ENCODE results near the gene GM2A. TPM values are rescaled to one million over a fixed set of nuclear protein-coding genes. Genes with fewer than 3 reads are reported as not detected.

Gene GM2A
- total and polyA plus RNA-seq, 7 donors: 10.2 to 35.1 (median 30.3) TPM

DNA sequence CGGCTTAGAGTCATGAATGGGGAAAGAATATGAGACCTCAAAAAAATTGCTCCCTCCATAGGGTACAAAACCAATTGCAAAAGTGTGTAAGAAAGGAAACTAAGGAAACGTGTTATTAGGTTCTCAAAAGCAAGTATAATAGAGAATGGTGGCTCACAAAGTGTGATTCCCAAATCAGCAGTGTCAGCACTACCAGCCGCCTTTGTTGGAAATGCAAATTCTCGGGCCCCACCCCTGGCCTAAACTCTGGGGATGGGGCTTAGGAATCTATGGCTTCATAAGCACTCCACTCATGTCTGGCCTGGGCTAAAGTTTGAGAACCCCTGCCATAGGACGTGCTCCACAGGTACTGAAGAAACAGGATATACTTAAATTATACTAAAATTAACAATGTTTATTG, 27.5 kb upstream of the GM2A start:
- Histone ChIP-seq H3K4me3 (no peak overlapping the region), H3K27me3 (no peaks in the 10 kb centered on the region), H3K9me3 (no peaks in the 10 kb centered on the region), H3K4me1 (peaks cover 0 to 35% (median 31%) of the 10 kb centered on the region in 4 donors), H3K36me3 (no peaks in the 10 kb centered on the region), H3K27ac (peak overlapping the region in 1 of 4 donors; percentile 90)
- no peak for TF ChIP-seq EP300 (IDR thresholded peaks at IDR 0.05)
- TF ChIP-seq, protein P1, sequence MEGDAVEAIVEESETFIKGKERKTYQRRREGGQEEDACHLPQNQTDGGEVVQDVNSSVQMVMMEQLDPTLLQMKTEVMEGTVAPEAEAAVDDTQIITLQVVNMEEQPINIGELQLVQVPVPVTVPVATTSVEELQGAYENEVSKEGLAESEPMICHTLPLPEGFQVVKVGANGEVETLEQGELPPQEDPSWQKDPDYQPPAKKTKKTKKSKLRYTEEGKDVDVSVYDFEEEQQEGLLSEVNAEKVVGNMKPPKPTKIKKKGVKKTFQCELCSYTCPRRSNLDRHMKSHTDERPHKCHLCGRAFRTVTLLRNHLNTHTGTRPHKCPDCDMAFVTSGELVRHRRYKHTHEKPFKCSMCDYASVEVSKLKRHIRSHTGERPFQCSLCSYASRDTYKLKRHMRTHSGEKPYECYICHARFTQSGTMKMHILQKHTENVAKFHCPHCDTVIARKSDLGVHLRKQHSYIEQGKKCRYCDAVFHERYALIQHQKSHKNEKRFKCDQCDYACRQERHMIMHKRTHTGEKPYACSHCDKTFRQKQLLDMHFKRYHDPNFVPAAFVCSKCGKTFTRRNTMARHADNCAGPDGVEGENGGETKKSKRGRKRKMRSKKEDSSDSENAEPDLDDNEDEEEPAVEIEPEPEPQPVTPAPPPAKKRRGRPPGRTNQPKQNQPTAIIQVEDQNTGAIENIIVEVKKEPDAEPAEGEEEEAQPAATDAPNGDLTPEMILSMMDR (IDR thresholded peaks at IDR 0.05): no peak
- no peak for TF ChIP-seq POLR2A (IDR thresholded peaks at IDR 0.05)
- no peak for TF ChIP-seq POLR2AphosphoS5 (IDR thresholded peaks at IDR 0.05)
- intact Hi-C loops (cut with DNase I): no loop called here
- WGBS, 2 donors: 76 to 91% methylated on average over 5 of the region's 5 CpGs
- peak; percentile 33 for DNase-seq

DNA sequence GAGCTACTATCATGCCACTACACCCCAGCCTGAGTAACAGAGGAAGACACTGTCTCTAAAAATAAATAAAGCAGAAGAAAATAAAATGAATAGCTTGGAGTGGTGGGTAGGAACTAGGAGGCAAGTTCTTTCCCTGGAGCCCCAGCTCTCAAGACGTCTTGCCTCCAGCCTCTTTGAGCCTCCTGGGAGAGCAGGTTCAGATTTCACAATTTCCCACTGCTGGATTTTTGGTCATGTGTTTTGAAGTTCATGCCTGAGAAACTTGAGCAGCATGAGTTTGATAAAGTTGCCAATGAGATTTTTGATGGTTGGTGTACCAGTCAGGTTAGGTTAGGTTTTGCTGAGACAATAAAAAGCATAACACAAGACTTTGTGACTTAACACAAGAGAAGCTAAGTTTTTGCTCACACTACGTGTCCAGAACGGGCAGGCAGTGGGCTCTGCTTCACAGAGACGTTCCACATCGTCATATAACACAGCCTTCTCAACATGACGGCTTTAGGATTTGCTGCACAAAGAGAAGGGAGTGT, 25.0 kb upstream of the GM2A start:
- 61 to 95% methylated on average over 6 of the region's 6 CpGs for WGBS, 2 donors
- TF ChIP-seq POLR2A (IDR thresholded peaks at IDR 0.05) (no peak), POLR2AphosphoS5 (IDR thresholded peaks at IDR 0.05) (no peak)

DNA sequence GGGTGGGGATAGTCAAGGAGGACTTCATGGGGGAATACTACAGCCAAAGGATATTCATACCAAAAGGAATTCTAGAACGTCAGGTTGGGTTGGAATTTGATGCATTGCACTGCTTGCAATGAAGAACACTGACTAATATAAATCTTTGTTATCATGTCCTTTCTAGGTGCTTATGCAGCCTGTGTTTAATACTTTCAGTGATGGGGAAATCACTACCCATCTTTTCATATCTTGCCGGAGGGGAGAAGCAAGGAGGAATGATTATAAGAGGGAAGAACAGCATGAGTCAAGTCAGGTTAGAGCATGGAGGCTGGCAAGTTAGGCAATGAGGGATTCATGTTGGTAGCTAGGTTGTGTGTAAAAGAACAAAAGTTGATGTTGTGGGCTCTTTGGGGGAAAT, 24.0 kb upstream of the GM2A start:
- H3K36me3 ChIP-seq: no peaks in the 10 kb centered on the region
- intact Hi-C loops (cut with DNase I): no loop called here
- no peaks in the 10 kb centered on the region for H3K9me3 ChIP-seq
- no peak overlapping the region for H3K4me3 ChIP-seq
- H3K4me1 ChIP-seq: peaks cover 0 to 10% (median 7%) of the 10 kb centered on the region in 4 donors
- WGBS, 2 donors: 85 to 87% methylated on average over 2 of the region's 2 CpGs
- no peak for DNase-seq
- no peaks in the 10 kb centered on the region for H3K27me3 ChIP-seq
- TF ChIP-seq POLR2AphosphoS5 (IDR thresholded peaks at IDR 0.05) (no peak), EP300 (IDR thresholded peaks at IDR 0.05) (no peak), POLR2A (IDR thresholded peaks at IDR 0.05) (no peak)
- TF ChIP-seq, protein P1 (IDR thresholded peaks at IDR 0.05): no peak
- H3K27ac ChIP-seq: no peak overlapping the region

More for the DNA sequence above, 25.0 kb upstream of the GM2A start:
- H3K4me1 ChIP-seq: peaks cover 0 to 10% (median 6%) of the 10 kb centered on the region in 4 donors
- no peak overlapping the region for H3K4me3 ChIP-seq
- intact Hi-C loops (cut with DNase I): no loop called here
- no peak for DNase-seq
- H3K27ac ChIP-seq: no peak overlapping the region
- H3K27me3 ChIP-seq: no peaks in the 10 kb centered on the region
- H3K36me3 ChIP-seq: no peaks in the 10 kb centered on the region
- no peaks in the 10 kb centered on the region for H3K9me3 ChIP-seq

DNA sequence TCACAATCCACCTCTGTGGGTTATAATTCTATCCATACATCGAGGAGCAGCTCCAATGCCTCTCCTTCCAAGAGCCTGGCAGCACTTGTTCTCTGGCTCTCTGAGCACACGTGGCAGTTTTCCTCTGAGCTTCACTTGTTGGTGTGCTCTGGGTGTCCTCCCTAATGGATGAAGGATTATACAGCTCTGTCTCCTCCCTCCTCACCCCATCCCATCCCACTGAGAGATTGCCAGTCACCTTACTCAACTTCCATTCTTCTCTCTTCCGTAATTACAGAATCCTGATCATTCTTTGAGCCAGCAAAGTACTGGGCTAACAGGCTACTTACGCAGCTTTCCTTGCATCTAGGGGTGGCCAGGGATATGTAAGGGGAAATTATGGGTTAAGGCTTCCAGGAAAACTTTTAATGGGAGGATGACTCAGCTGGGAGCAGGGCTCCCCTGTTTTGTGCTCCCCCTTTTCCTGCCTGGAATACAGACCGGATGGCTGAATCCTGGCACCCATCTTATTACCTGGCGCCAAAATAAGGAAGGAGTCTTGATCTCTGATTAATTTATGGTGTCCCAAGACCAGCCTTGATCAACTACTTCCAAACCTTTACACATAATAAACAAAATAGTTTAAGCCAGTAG, 22.8 kb upstream of the GM2A start:
- Histone ChIP-seq H3K4me1 (peaks cover 0 to 14% (median 13%) of the 10 kb centered on the region in 4 donors), H3K27me3 (no peaks in the 10 kb centered on the region), H3K9me3 (no peaks in the 10 kb centered on the region), H3K36me3 (no peaks in the 10 kb centered on the region), H3K27ac (peak overlapping the region in 1 of 4 donors; percentile 43), H3K4me3 (no peak overlapping the region)
- DNase-seq: no peak
- WGBS, 2 donors: 58 to 75% methylated on average over 6 of the region's 6 CpGs
- intact Hi-C loops (cut with DNase I): loop anchor here (10.0 kb wide), 1 partner anchor 175 kb away; no protein-coding TSS in a partner anchor
- TF ChIP-seq EP300 (IDR thresholded peaks at IDR 0.05) (no peak), POLR2AphosphoS5 (IDR thresholded peaks at IDR 0.05) (peak in 1 of 4 donors; percentile 24), POLR2A (IDR thresholded peaks at IDR 0.05) (no peak)
- TF ChIP-seq, protein P1 (IDR thresholded peaks at IDR 0.05): no peak

DNA sequence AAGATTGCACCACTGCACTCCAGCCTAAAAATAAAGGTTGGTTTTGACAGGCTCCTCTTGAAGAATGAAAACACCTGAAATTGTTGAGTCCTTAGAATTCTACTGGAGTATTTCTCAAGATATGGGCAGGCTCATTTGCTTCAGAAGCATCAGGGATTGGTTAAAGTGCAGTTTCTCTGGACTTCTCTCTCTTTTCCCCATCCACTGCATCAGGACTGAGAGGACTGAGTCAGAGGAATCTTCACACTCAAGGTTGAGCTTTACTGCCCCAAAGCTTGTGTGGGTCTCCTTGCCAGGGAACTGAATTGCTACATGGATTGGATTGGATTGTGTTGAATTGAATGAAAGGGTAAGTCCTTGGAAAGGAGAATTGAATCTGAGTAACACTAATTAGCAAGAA, 21.6 kb upstream of the GM2A start:
- H3K36me3 ChIP-seq: no peaks in the 10 kb centered on the region
- H3K4me1 ChIP-seq: peaks cover 0 to 20% (median 18%) of the 10 kb centered on the region in 4 donors
- H3K27me3 ChIP-seq: no peaks in the 10 kb centered on the region
- no peak overlapping the region for H3K27ac ChIP-seq
- intact Hi-C loops (cut with DNase I): loop anchor here (10.0 kb wide), 1 partner anchor 177 kb away; no protein-coding TSS in a partner anchor
- no peak for DNase-seq
- H3K4me3 ChIP-seq: no peak overlapping the region
- H3K9me3 ChIP-seq: no peaks in the 10 kb centered on the region
- TF ChIP-seq, protein P1 (IDR thresholded peaks at IDR 0.05): no peak
- TF ChIP-seq POLR2AphosphoS5 (IDR thresholded peaks at IDR 0.05) (no peak), POLR2A (IDR thresholded peaks at IDR 0.05) (no peak), EP300 (IDR thresholded peaks at IDR 0.05) (no peak)
